ENCODE data around the gene CHST15.

CHST15 gene

GRCh38 chr10:124081547-124082140 lies 11.8 kb downstream of the CHST15 start:
- H3K27ac ChIP-seq (ENCODE audit: low read length): no peak overlapping the region
- no peaks in the 10 kb centered on the region for H4K20me1 ChIP-seq (ENCODE audit: insufficient read depth, low read length)
- no peak overlapping the region for H3K4me3 ChIP-seq (ENCODE audit: low read depth in 1 of 2, low read length in 2 of 2)
- no peak overlapping the region for H2AFZ ChIP-seq (ENCODE audit: low read depth, low read length)
- H3K36me3 ChIP-seq (ENCODE audit: insufficient read depth, low read length): no peaks in the 10 kb centered on the region
- TF ChIP-seq EZH2 (IDR thresholded peaks at IDR 0.05; ENCODE audit: borderline replicate concordance, low read depth, low read length, severe bottlenecking): no peak
- TF ChIP-seq CTCF (IDR thresholded peaks at IDR 0.05; ENCODE audit: borderline replicate concordance, extremely low read depth, low read length, poor library complexity, severe bottlenecking): no peak
- H3K4me1 ChIP-seq (ENCODE audit: insufficient read depth, low read length): no peaks in the 10 kb centered on the region
- no peak overlapping the region for H3K9ac ChIP-seq (ENCODE audit: low read depth, low read length)
- DNase-seq (no peak), ATAC-seq (ENCODE audit: insufficient read depth, low read depth) (no peak)
- no peaks in the 10 kb centered on the region for H3K9me3 ChIP-seq (ENCODE audit: insufficient read depth, low read length, severe bottlenecking)
- H3K4me2 ChIP-seq (ENCODE audit: insufficient read depth, low read length): no peak overlapping the region
- H3K27me3 ChIP-seq (ENCODE audit: insufficient read depth, low read length, poor library complexity): no peaks in the 10 kb centered on the region
- H3K79me2 ChIP-seq (ENCODE audit: insufficient read depth, low read length): no peaks in the 10 kb centered on the region

DNA sequence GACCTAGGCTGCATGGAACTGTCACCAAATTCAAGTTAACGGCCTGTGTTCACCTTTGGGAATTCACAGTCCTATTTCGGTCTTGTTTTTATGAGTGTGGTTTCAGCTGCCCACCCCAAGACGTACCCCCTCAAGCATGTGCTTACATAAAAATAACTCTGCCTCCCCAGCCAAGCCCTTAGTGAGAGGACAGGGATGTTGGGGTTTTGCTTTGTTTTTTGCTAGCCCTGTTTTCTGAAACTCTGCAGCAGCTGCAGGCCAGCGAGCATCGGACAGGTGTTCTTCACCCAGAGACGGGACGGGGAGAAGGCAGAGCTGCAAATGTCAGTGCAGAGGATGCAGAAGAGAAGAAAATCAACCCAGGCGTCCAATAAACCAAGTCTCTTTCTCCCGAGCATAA lies 13.5 kb downstream of the CHST15 start:
- H3K27ac ChIP-seq (ENCODE audit: low read length): no peak overlapping the region
- no peaks in the 10 kb centered on the region for H4K20me1 ChIP-seq (ENCODE audit: insufficient read depth, low read length)
- H3K27me3 ChIP-seq (ENCODE audit: insufficient read depth, low read length, poor library complexity): no peaks in the 10 kb centered on the region
- H3K36me3 ChIP-seq (ENCODE audit: insufficient read depth, low read length): no peaks in the 10 kb centered on the region
- H3K4me3 ChIP-seq (ENCODE audit: low read depth in 1 of 2, low read length in 2 of 2): no peak overlapping the region
- peaks cover 9% of the 10 kb centered on the region for H3K4me1 ChIP-seq (ENCODE audit: insufficient read depth, low read length)
- H3K79me2 ChIP-seq (ENCODE audit: insufficient read depth, low read length): no peaks in the 10 kb centered on the region; the same call in 1 of the 2 replicates
- no peak for DNase-seq
- no peak; the same call in 2 of the 3 replicates for ATAC-seq (ENCODE audit: insufficient read depth, low read depth)
- H3K9me3 ChIP-seq (ENCODE audit: insufficient read depth, low read length, severe bottlenecking): no peaks in the 10 kb centered on the region
- no peak overlapping the region for H3K4me2 ChIP-seq (ENCODE audit: insufficient read depth, low read length)
- TF ChIP-seq CTCF (IDR thresholded peaks at IDR 0.05; ENCODE audit: borderline replicate concordance, extremely low read depth, low read length, poor library complexity, severe bottlenecking) (no peak), EZH2 (IDR thresholded peaks at IDR 0.05; ENCODE audit: borderline replicate concordance, low read depth, low read length, severe bottlenecking) (no peak)
- H3K9ac ChIP-seq (ENCODE audit: low read depth, low read length): no peak overlapping the region
- H2AFZ ChIP-seq (ENCODE audit: low read depth, low read length): no peak overlapping the region

DNA sequence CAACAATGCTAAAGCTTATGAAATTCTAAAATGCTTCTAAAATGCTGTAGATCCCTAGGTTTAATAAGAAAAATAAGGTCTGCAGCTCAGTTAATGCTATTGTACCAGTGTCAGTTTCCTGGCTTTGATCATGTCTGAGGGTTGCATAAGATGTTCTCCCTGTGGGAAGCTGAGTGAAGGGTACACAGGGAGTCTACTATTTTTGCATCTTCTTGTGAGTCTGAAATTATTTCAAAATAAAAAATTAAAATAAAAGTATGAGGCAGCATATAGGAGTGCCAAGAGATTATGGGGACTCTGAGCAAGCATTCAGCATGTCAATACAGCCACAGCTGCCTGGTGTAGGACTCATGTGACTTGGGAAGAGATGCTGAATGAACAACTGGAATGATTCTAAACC lies 14.7 kb downstream of the CHST15 start:
- Histone ChIP-seq H3K36me3 (ENCODE audit: insufficient read depth, low read length) (no peaks in the 10 kb centered on the region), H3K9ac (ENCODE audit: low read depth, low read length) (no peak overlapping the region), H3K27ac (ENCODE audit: low read length) (no peak overlapping the region), H3K4me1 (ENCODE audit: insufficient read depth, low read length) (peaks cover 20% of the 10 kb centered on the region), H3K79me2 (ENCODE audit: insufficient read depth, low read length) (no peaks in the 10 kb centered on the region; the same call in 1 of the 2 replicates), H3K9me3 (ENCODE audit: insufficient read depth, low read length, severe bottlenecking) (no peaks in the 10 kb centered on the region), H3K4me3 (ENCODE audit: low read depth in 1 of 2, low read length in 2 of 2) (no peak overlapping the region), H3K4me2 (ENCODE audit: insufficient read depth, low read length) (no peak overlapping the region), H2AFZ (ENCODE audit: low read depth, low read length) (no peak overlapping the region), H4K20me1 (ENCODE audit: insufficient read depth, low read length) (no peaks in the 10 kb centered on the region), H3K27me3 (ENCODE audit: insufficient read depth, low read length, poor library complexity) (no peaks in the 10 kb centered on the region)
- TF ChIP-seq CTCF (IDR thresholded peaks at IDR 0.05; ENCODE audit: borderline replicate concordance, extremely low read depth, low read length, poor library complexity, severe bottlenecking): no peak
- TF ChIP-seq EZH2 (IDR thresholded peaks at IDR 0.05; ENCODE audit: borderline replicate concordance, low read depth, low read length, severe bottlenecking): no peak
- no peak for ATAC-seq (ENCODE audit: insufficient read depth, low read depth)
- DNase-seq: no peak
